Activated CD4-positive, alpha-beta T cell treated with anti-CD3 and anti-CD28 coated beads, Interleukin-2, amount 50 U/mL, for 4 hours (primary cell): ENCODE data around the gene CELSR2.
"Not testable (repeated sequence)": the region's sequence is repeated elsewhere in the genome, so short reads cannot be mapped to it uniquely, and the experiment has no call there.

ENCODE experiments used
- DNase-seq, 2 experiments: peaks; one replicate each; pipeline ENCODE4 v3.0.0-alpha.2; 2020

CELSR2 gene

DNA sequence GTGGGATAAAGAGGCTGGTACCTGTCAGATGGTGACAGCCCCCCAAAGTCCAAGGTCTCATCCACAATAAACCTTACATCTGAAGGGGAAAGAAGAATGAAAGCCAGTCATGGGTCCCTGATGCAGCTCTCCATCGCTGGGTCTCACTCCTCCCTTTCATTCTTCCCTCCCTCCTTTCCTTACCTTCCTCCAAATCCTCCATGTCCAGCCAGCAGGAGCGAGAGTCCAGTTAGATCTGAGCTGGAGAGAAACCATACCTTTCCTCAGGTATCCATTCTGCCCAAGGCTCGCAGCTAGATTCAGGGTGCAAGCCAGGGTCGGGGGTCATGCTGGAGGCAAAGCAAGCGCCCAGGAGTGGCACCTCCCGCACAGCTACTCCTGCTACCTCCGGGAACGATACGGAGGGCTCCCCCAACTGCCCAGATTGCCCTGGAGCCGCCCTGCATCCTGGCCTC, 33.2 kb downstream of the CELSR2 start:
- DNase-seq = no peak

DNA sequence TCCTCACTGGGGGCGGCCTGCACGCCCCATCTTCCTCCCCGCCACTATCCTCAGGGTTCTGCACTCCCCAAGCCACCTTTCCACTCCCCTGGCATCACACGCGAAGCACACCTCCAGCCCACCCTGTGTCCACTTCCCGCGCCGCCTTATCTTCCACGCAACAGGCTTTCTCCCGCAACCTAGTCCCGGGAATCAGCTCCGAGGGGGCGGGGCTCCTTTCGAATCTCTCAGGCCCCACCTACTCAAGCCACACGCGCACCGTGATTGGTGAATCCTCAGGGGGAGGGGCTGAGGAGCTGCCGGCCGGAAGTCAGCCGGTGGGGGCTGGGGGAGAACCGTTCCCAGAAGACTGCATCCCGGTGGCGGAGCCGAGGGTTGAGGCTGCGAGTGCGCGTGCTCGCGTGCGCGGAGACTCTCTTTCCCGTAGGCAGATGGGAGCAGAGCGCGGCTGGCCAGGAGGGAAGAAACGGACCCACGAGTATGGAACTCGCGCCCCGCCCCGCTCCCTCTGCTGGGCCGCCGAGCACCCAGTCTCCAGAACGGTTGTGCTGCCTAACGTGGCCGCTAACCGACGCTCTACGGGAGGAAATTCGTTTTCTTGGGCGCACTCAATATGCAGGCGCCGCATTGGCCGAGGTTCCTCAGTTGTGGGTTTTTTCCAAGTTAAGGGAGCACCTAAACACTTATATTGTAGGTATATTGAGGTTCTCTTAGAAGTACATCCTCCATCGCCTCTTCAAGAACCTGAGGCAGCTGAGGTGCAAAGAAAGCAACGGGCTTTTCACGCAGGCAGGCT, 33.8 kb downstream of the CELSR2 start, which contains the start of gene PSRC1:
Gene PSRC1, minus strand, starts transcription at position 194 of the 796 bp plus-strand sequence.
- peak; percentile 84 for DNase-seq

DNA sequence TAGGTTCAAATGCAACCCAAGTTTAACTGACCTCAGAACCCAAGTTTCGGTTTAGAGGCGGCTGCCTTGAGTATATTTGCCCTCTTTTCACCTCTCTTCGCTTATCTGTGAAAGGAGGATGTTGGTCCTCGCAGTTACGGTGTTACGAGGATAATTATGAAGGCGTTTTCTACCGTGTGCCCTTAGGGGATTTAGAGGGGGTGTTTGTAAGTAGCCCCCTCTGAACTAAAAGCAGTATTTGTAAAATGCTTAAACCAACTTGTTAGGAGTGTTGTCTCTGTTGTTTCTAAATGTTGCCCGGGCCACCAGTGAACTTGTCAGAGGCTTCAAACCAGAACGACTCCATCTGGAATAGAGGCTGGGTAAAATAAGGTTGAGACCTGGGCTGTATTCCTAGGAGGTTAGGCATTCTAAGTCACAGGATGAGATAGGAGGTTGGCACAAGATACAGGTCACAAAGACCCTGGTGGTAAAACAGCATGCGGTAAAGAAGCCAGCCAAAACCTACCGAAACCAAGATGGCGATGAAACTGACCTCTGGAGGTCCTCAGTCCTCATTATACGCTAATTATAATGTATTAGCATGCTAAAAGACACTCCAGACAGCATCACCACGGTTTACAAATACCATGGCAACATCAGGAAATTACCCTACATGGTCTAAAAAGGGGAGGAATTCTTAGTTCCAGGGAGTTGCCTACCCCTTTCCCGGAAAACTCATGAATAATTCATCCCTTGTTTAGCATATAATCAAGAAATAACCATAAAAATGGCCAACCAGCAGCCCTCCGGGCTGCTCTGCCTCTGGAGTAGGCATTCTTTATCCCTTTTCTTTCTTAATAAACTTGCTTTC, 34.6 kb downstream of the CELSR2 start:
- DNase-seq = no peak

DNA sequence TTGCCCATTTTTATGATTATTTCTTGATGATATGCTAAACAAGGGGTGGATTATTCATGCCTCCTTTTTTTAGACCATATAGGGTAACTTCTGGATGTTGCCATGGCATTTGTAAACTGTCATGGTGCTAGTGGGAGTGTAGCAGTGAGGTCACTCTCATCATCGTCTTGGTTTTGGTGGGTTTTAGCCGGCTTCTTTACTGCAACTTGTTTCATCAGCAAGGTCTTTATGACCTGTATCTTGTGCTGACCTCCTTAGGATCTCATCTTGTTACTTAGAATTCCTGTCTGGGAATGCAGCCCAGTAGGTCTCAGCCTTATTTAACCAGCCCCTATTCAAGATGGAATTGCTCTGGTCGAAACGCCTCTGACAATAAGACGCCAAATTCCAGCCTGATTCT, 37.4 kb downstream of the CELSR2 start:
- not testable (repeated sequence) for DNase-seq

DNA sequence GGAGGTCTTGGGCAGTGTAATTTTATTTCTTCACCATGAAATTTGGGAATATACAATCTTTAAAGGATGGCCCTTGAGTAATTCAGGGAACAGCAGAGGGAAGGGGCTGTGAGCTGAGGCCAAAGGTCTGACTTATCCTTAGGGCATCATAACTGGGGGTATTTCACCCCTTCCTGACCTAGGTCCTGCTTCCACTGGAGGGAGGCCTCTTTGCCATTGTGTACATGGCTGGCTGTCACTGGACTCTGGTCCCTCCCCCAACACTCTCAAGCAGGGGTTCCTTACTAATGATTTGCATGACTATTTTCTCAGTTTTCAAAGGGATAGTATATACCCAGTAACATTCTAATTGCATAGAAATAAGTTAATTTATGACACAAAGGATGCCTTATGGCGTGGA, 40.8 kb downstream of the CELSR2 start:
- no peak for DNase-seq

DNA sequence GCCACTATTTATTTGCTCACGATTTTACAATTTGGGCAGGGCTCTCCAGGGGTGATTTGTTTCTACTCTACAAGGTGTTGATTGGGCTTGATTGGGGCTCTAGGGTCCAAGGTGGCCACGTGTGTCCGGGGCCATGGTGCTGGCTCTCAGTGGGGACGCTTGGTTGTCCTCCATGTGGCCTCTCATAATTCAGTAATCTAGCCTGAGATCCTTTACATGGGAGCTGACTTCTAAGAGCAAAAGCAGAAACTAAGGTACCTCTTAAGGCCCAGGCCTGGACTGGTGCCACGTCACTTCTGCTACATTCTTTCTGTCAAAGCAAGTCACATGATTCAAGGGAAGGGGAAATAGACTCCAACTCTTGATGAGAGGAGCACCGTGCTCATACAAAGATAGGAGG, 41.7 kb downstream of the CELSR2 start:
- DNase-seq = no peak

DNA sequence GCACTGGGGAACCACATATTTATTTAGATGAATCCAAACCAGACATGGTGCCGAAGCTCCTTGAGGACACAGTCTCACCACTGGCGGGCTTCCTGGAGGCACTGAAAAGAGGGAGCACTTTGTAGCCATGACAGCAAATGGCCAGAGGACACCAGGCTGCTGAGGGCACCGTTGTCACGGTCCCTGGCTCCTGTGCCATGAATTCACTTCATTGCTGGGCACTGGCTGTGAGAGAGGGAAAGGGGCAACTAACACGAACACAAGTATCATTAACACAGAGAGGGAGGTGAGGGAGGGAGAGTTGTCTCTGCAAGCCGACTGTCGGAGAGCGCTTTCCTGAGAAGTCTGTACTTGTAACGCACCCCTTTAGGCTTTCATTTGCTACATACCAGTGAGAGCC, 43.0 kb downstream of the CELSR2 start:
- no peak for DNase-seq

DNA sequence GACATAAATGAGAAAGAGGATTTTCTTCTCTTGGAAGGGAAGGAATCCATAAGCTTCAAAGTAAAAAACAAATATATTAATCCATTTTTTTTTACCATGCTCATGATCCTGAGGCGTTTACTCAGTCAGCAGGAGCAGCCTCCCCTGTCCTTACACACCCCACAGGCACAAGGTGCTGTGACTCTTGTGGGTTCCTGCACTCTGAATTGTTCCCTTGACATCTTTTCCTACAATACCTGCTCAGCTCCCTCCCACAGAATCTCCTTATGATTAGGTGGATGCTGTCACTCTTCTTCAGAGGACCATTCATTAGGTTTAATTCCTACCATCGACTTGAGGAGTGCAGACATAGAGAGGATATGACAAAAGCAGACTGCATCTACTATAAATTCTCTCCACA, 43.7 kb downstream of the CELSR2 start:
- no peak for DNase-seq

DNA sequence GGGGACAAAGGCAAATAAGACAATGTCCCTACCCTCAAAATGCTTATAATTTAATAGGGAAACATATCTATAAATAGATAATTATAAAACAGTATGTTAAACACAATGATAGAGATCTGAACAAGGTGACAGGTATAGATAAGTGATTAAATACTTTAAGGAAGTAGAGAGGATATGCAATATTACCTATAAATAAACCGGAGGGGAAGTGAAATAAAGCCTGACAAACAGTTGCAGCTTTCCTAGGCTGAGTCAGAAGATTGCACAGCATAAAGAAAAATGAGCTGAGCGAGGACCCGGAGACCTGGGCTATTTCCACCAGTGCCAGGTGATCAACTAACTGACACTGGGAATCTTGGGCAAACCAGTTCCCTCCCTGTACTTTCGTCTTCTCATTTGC, 45.1 kb downstream of the CELSR2 start:
- no peak for DNase-seq

DNA sequence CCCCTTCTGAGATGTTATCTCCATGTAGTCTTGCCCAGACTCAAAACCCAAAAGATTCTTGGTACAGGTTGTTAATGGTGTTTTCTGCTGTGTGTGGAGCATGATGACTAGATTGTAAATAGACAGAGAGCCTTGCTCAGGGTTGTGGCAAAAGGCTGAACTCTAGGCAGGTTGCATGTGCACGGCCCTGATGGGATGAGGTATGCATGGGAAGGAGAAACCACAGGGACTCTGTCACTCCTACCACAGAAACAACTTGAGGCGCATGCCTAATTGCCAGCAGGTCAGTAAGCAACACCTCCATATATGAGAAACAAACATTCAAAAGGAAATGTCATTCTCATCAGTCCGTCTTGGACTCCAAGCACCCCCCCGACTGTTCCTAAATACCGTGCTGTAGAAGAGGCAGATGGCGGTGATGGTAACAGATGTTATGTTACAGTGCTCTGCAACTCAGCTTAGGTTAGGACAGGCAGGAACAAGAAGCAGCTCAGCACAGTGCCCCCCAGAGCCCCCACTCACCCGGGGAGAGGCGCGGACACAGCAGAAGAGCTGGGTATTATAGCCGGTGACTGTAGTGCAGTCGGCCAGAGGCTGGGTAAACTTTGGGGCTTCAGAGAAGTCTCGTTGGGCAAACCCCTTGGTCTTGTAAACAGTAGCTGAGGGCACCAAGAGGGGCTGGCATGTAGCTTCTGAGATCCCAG, 46.5 kb downstream of the CELSR2 start:
- no peak for DNase-seq

DNA sequence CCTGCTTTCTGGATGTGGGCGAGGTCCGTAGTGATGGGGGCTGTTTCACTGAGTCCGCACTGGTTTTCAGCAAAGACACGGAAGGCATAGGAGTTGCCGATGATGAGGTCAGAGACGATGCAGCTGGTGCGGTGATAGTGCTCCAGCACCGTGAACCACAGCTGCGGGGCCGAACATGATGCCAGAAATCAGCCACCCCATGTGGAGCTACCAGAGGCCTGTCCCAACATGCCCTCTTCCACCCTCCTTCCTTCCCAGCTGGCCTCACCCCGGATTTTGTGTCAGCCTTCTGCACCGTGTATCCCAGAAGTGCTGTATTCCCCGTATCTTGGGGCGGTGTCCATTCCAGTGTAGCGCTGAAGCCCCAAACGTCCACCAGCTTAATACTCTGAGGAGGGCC, 47.4 kb downstream of the CELSR2 start:
- no peak for DNase-seq

DNA sequence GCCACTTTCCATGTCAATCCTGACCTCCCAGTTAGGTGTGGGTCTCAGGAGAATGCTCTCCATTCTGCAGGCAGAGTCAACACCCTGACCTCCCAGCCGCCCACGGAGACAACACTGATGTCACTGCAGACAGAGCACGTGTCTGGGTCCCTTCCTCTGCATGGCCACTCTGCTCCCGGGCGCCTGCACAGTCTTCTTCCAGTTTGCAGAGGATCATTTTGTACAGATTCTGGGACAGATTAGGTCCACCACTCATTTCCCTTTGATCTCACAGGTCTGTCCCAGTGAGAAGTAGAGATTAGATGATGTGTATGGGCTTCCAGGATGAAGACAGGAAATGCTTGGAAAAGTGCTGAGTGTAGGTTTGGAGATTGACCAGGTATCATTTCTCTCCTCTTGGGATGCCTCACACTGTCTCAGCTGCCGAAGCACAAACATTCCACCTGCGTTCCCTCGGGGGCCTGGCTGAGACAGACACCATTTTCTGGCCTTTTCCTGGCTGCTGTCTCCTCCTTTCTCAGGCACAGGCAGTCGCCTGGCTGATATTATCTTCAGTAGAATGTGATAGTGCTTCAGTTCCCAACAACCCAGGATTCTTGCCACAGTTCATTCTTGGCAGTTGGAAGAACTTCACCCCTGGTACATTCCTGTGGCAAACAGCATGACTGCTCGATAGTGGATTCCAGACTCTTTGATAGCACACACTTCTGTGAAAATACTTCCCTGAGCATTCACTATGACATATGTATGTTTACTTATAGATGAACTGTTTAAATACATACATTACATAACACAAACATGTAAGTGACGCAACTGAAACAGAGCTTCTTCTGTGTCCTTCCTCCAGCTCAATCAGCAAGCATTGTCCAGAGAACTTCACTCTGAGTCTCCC, 49.6 kb downstream of the CELSR2 start:
- no peak for DNase-seq

DNA sequence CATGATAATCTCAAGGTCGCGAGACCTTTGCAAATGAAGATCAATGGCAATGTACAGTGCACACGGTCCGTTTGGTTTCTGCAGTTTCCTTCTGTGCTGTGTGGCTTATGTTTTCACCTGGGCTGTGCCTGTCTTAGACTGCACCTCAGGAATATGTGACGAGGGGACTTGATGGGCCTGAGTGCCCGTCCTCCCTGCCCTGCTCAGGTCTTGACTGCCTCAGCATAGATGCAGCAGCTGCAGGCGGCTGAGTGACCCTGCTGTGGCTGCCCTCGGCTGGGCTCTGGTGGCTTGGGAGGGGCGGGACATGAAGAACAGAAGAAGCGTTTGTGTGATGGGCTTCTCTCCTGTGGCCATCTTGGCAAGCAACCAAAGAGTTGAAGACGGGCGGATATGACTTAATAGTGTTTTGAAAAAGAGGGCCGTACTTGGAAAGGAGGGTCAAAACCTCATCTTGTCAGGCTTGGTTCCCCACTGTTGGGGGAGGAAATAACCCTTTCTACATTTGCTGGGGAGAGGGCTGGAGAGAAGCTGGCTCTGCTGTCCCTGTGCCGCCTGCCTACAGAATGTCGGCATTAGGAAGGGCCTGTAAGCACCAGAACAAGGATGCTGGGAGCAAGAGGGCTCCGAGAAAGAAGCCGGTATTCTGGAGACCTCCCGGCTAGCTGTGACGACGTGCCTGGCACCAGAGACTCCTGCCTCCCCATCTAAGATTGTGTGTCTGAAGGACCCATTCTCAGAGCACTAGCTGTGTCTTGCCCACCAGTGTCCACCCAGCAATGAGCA, 50.4 kb downstream of the CELSR2 start:
- DNase-seq = no peak

DNA sequence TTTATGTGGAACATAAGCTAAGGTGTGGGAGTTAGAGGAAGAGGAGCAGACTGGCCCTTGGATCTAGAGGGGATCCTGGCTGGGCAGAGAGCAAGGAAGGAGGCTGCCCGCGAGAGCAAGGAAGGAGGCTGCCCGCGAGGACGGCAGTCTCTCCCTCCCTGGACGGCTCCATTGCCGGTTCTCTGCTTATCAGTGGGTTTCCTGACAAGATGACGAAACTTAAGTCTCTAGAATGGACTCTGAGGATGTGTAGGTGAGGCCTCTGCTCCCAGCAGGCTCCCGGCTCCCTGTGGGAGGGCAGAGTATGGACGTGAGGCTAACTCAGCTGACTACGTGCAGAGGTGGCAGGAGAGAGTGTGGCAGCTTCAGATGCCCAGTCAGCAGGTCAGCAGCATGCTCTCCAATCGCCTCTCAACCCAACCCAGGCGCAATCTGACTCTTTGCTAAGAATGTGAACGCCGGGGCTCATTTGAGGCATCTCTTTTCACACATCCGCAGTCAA, 51.4 kb downstream of the CELSR2 start:
- no peak for DNase-seq

DNA sequence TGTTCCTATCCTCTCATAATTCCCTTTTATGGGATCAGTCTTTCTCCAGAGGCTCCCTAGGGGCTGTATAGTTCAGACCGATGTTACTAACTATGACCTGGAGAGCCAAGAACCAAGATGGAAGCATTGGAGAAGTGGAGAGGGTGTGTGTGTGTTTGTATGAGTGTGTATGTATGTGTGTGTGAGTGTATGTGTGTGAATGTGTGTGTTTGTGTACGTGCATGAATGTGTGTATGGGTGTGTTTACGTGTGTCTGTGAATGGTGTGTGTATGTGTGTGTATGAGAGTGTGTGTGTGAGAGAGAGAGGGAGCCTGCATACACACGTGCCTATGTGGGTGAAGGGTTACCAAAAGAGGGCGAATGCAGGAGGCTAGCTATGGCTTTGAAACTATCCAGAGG, 52.5 kb downstream of the CELSR2 start:
- DNase-seq = no peak

DNA sequence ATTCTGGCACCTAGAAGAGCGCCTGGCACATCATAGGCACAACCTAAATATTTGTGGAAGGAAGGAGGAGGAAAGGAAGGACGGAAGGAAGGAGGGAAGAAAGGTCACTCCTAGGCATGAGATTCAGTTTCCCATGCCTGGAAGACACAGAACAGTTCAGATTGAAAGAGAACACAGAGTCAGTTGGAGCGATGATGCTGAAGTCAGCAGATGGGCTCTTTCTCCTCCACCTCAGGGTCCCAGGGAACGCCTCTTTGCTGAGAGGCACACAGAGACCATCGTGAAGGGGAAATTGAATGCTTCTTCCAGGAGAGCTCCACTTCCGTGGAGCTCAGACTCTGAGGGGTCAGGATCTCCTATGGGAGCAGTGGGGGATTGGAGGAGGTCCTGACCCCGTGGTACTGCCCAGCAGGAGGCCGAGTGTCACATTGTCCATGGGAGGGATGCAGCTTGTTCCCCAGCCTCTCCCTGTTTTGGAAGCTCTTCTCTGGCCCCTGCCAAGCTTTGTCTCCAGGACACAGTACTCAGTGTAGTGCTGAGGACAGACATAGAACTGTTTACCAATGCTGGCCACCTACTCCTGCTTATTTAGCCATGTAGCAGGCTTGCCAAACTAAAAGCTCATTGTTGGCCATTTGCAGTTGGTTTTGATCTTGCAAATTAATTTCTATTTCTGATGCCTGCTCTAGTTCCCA, 55.0 kb downstream of the CELSR2 start:
- no peak for DNase-seq

DNA sequence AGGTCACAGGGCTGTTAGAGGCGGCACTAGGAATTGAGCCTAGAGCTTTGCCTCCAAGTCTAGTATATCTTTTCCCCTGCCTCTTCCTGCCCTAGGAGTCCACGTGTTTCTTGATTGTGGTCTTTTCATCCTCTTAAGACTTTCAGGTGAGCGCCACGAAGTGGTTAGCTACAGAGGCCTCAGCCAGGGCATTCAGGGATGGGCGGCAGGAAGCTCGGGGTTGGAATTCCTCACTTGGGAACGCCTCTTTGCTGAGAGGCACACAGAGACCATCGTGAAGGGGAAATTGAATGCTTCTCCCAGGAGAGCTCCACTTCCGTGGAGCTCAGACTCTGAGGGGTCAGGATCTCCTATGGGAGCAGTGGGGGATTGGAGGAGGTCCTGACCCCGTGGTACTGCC, 56.7 kb downstream of the CELSR2 start:
- DNase-seq = not testable (repeated sequence)

DNA sequence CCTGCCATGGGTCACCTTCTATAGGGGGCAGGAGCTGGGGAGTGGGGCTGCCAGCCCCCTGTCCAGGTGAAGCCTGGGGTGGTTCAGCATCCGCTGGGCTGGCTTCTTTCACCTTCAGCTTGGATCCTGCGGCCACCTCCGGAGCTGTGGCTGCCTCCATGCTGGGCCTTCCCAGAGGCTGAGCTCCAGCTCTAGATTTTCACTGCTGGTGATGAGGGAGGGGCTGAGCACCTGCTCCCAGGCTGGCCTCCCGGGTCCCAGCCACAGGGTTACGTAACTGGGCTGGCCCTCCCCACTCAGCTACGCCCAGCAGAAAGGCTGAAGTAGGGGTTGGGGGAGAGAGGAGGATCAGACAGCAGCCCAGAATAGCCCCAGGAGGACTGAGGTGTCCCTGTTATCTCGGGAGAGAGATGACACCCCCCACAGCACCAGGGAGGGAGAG, 57.5 kb downstream of the CELSR2 start, which contains the start of gene MYBPHL:
Gene MYBPHL, minus strand, starts transcription at position 180 of the 442 bp plus-strand sequence. Its CDS starts 20 bp downstream, at position 160.
- DNase-seq = no peak

DNA sequence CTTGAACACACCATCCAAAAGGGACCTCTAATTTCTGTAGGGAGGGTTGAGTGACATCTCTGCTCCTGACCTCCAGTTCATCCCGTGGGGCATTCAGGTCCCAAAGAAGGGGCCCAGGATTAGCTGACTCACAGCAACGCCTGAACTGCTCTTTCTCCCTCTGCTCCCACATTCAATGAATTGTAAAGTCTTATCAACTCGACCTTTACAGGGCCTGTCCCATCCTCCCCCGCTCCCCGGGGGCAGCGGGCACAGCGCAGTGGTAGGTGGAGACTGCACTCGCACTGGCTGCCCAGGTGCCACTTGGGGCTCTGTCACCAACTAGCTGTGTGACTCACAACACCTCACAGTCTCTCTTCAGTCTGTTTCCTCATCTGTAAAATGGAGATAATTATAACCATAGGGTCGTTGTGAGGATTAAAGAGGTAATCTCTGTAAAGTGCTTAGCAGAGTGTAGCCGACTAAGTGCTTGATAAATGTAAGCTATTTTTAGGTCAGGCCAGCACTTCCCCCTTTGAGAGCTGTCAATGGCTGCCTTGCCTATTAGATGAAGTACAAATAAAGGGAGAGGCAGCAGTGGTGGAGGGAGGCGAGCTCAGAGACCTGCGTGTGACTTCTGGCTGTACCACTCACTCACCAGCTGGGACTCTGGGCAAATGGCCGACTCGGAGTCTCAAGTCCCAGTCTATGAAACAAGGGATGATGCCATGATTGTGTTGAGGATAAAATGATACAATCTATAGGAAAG, 58.1 kb downstream of the CELSR2 start:
- DNase-seq = no peak

DNA sequence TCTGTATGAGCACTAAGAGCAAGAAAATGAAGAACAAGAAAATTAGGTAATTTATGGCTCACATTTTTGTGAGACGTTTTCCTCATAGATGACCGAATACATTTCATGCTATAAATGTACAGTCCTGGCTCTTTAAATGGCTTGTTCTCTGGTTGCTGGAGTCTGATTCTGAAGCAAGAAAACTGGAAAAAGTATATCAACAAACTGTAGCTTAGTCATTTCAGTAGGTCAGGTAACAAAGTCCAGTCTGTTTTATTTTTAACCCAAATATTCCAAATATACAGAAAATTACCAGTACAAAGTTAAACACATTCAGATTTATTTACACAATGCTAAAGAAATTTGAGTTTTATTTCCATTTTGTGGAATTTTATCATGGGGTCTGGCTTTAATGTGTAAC, 60.0 kb downstream of the CELSR2 start:
- no peak for DNase-seq
